ENCODE results near the gene SKA2. TPM values are rescaled to one million over a fixed set of nuclear protein-coding genes. Genes with fewer than 3 reads are reported as not detected.
A peak's percentile ranks its signal among the peaks of the same experiment; 100 is the strongest.

SKA2 gene
- total and polyA plus RNA-seq, 9 of the 15 experiments (the other 6 are each of a cell fraction or from before 2014, with no cell fraction given) = 58.1 to 183 (median 133) TPM

DNA sequence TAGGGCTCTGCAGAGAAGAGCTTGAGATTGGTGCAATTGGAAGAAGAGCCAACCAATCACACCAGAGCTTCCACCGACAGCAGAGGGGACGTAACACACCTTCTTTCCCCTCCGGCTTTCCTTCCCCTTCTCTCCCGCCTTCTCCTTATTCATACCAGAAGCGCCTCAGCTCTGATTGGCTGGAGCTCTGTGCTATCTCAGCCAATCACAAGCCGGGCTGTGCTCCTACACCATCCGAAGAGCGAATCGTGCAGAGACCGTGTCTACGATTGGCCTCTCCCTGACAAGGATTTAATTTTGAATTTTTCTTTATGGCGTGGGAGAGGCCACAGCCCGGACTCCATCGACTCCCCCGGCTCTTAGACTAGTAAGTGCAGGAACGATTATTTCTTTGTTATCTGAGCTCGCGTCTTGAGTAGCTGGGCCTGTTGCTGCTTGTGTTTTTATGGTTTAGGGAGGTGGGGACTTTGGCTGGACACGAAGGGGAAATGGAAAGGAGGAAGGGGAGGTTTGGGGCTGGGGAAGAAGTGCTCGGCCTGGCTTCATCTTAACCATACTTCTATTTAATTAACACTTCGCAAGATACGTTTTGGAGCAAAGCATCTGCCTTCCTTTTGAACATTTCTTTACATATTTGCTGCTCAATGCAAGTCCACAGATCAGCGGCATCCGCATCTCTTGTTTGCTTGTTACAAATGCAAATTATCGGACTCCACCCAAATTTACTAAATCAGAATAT lies 622 bp upstream of the SKA2 start, which contains the start of gene PRR11 (continued):
- TF ChIP-seq, protein P1, sequence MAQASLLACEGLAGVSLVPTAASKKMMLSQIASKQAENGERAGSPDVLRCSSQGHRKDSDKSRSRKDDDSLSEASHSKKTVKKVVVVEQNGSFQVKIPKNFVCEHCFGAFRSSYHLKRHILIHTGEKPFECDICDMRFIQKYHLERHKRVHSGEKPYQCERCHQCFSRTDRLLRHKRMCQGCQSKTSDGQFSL (CRISPR knock-in tag; IDR thresholded peaks at IDR 0.05) = no peak
- TF ChIP-seq, protein P1 (tag; IDR thresholded peaks at IDR 0.05) = no peak
- no peak for TF ChIP-seq BACH1 (tag; IDR thresholded peaks at IDR 0.05)
- TF ChIP-seq ARID1B (IDR thresholded peaks at IDR 0.05) = peak; percentile 42; the same call in 1 of the 2 replicates
- TF ChIP-seq RCOR1 (IDR thresholded peaks at IDR 0.05; ENCODE audit: borderline replicate concordance in 1 of 2, low read depth in 2 of 2, low read length in 2 of 2) = no peak; a peak in 1 of 4 replicates
- peak; percentile 87 for TF ChIP-seq EP400 (IDR thresholded peaks at IDR 0.05)
- TF ChIP-seq RBBP5 (IDR thresholded peaks at IDR 0.05; ENCODE audit: borderline replicate concordance, insufficient read depth, low read length, poor library complexity, severe bottlenecking) = no peak
- TF ChIP-seq CEBPB (tag; IDR thresholded peaks at IDR 0.05) = no peak
- no peak for TF ChIP-seq USF2 (CRISPR knock-in tag; IDR thresholded peaks at IDR 0.05)
- peak; percentile 56; the same call in 1 of the 2 replicates for TF ChIP-seq KLF16 (IDR thresholded peaks at IDR 0.05)
- no peak for TF ChIP-seq THRAP3 (IDR thresholded peaks at IDR 0.05; ENCODE audit: borderline replicate concordance)
- TF ChIP-seq ZBTB17 (CRISPR knock-in tag; IDR thresholded peaks at IDR 0.05) = 0 out of 2 replicates have a peak, but pooled peaks have one; percentile 24
- no peak for TF ChIP-seq CAMTA2 (CRISPR knock-in tag; conservative IDR thresholded peaks at IDR 0.05)
- TF ChIP-seq CCNT2 (IDR thresholded peaks at IDR 0.05; ENCODE audit: borderline replicate concordance, extremely low read depth, insufficient read length, low read depth, low read length) = no peak
- TF ChIP-seq SAP30 (IDR thresholded peaks at IDR 0.05; ENCODE audit: borderline replicate concordance, insufficient read depth, low read depth, low read length, poor library complexity, severe bottlenecking) = peak; percentile 94
- no peak for TF ChIP-seq HDGF (IDR thresholded peaks at IDR 0.05)
- TF ChIP-seq CBFA2T2 (conservative IDR thresholded peaks at IDR 0.05) = no peak
- peak; percentile 29 for TF ChIP-seq CHD1 (IDR thresholded peaks at IDR 0.05; ENCODE audit: low read length)
- TF ChIP-seq, protein P2, sequence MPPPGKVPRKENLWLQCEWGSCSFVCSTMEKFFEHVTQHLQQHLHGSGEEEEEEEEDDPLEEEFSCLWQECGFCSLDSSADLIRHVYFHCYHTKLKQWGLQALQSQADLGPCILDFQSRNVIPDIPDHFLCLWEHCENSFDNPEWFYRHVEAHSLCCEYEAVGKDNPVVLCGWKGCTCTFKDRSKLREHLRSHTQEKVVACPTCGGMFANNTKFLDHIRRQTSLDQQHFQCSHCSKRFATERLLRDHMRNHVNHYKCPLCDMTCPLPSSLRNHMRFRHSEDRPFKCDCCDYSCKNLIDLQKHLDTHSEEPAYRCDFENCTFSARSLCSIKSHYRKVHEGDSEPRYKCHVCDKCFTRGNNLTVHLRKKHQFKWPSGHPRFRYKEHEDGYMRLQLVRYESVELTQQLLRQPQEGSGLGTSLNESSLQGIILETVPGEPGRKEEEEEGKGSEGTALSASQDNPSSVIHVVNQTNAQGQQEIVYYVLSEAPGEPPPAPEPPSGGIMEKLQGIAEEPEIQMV (tag; conservative IDR thresholded peaks at IDR 0.05; ENCODE audit: low read depth) = no peak; the same call in 1 of the 2 replicates
- no peak for TF ChIP-seq HDAC3 (IDR thresholded peaks at IDR 0.05; ENCODE audit: borderline replicate concordance, partially characterized antibody)
- no peak for TF ChIP-seq ZNF766 (CRISPR knock-in tag; conservative IDR thresholded peaks at IDR 0.05)
- TF ChIP-seq TBP (optimal IDR thresholded peaks at IDR 0.05; ENCODE audit: low read depth, low read length) = peak; percentile 78
- no peak for TF ChIP-seq LARP7 (IDR thresholded peaks at IDR 0.05)
- TF ChIP-seq FOXA1 (IDR thresholded peaks at IDR 0.05; ENCODE audit: borderline replicate concordance) = no peak
- no peak for TF ChIP-seq HNRNPUL1 (IDR thresholded peaks at IDR 0.05; ENCODE audit: low read length)
- TF ChIP-seq ZNF668 (CRISPR knock-in tag; IDR thresholded peaks at IDR 0.05) = no peak

Data from K562 (cell line).